Hepatocyte (in vitro differentiated cells): Measurements from ENCODE around the gene QSOX2. TPM values are rescaled to one million over a fixed set of nuclear protein-coding genes. Genes with fewer than 3 reads are reported as not detected.

Experiments used
- DNase-seq: peaks from one replicate; pipeline ENCODE4 v3.0.0-alpha.2; 2016; ENCODE audit warnings: low spot score
- H2AFZ ChIP-seq: fragments of 200-600 bp; sonication (generic); 2 replicates; pipeline ENCODE4 v1.6.0; 2016; ENCODE audit warnings: antibody characterized with exemption, mild to moderate bottlenecking
- H3K27ac ChIP-seq: fragments of 200-600 bp; sonication (generic); 2 replicates; pipeline ENCODE4 v1.5.1; 2016; ENCODE audit warnings: mild to moderate bottlenecking
- H3K27me3 ChIP-seq: fragments of 200-600 bp; sonication (generic); 2 replicates; pipeline ENCODE4 v1.6.1; 2016
- H3K36me3 ChIP-seq: fragments of 200-600 bp; sonication (generic); replicated peaks from 2 replicates; pipeline ENCODE4 v1.5.1; 2016; ENCODE audit warnings: low read depth; ENCODE audit not compliant: insufficient read depth
- H3K4me1 ChIP-seq: fragments of 200-600 bp; sonication (generic); 2 replicates; pipeline ENCODE4 v1.5.1; 2016; ENCODE audit warnings: mild to moderate bottlenecking, moderate library complexity; ENCODE audit not compliant: insufficient read depth
- H3K4me2 ChIP-seq: fragments of 200-600 bp; sonication (generic); 2 replicates; pipeline ENCODE4 v1.6.0; 2016
- H3K4me3 ChIP-seq: fragments of 200-600 bp; sonication (generic); 2 replicates; pipeline ENCODE4 v1.5.1; 2016; ENCODE audit warnings: mild to moderate bottlenecking
- H3K79me2 ChIP-seq: fragments of 200-600 bp; sonication (generic); 2 replicates; pipeline ENCODE4 v1.6.0; 2017; ENCODE audit warnings: mild to moderate bottlenecking
- H3K9me2 ChIP-seq: fragments of 200-600 bp; sonication (generic); replicated peaks from 2 replicates; pipeline ENCODE4 v1.6.0; 2017; ENCODE audit warnings: mild to moderate bottlenecking; ENCODE audit not compliant: insufficient read depth
- H3K9me3 ChIP-seq: fragments of 200-600 bp; sonication (generic); 2 replicates; pipeline ENCODE4 v1.5.1; 2016; ENCODE audit warnings: low read depth, mild to moderate bottlenecking
- H4K20me1 ChIP-seq: fragments of 200-600 bp; sonication (generic); 2 replicates; pipeline ENCODE4 v1.6.0; 2016; ENCODE audit warnings: mild to moderate bottlenecking; ENCODE audit not compliant: insufficient read depth, poor library complexity, severe bottlenecking
- EZH2 ChIP-seq: fragments of 200-600 bp; sonication (generic); IDR thresholded peaks from 2 replicates; pipeline ENCODE4 v1.6.1; 2016; ENCODE audit warnings: antibody characterized with exemption, mild to moderate bottlenecking, borderline replicate concordance
- EZH2phosphoT487 ChIP-seq: fragments of 200-600 bp; sonication (generic); IDR thresholded peaks from one replicate; pipeline ENCODE4 v1.6.1; 2018; ENCODE audit warnings: antibody characterized with exemption, mild to moderate bottlenecking, low read depth, moderate library complexity; ENCODE audit not compliant: unreplicated experiment, severe bottlenecking
- WGBS: methylation state at CpG from one replicate; pipeline ENCODE4 v1.1.6; 2016; ENCODE audit warnings: low lambda C conversion rate; ENCODE audit errors: missing lambda C conversion rate; 5-methylcytosine and 5-hydroxymethylcytosine counted together
- polyA plus RNA-seq: library from polyadenylated mRNA; unstranded; fragments of >200 nt; fragmentation: Nextera tagmentation; extraction: Ambion mirVana; gene quantifications from 2 replicates; pipeline ENCODE4 v1.2.1, GENCODE V29; 2016
- total RNA-seq: library from RNA; depleted of rRNA; stranded (reverse); fragments of >200 nt; gene quantifications from 2 replicates; pipeline ENCODE4 v1.2.3, GENCODE V29; 2014
- TF ChIP-seq, protein P1 (sequence below): fragments of 200-600 bp; sonication (generic); IDR thresholded peaks from 2 replicates; pipeline ENCODE4 v1.5.1; 2016; ENCODE audit warnings: antibody characterized with exemption, mild to moderate bottlenecking; ENCODE audit not compliant: poor library complexity

Gene QSOX2
- total and polyA plus RNA-seq, 2 experiments from 2014 or later, result 3.3 to 11.0 TPM

DNA sequence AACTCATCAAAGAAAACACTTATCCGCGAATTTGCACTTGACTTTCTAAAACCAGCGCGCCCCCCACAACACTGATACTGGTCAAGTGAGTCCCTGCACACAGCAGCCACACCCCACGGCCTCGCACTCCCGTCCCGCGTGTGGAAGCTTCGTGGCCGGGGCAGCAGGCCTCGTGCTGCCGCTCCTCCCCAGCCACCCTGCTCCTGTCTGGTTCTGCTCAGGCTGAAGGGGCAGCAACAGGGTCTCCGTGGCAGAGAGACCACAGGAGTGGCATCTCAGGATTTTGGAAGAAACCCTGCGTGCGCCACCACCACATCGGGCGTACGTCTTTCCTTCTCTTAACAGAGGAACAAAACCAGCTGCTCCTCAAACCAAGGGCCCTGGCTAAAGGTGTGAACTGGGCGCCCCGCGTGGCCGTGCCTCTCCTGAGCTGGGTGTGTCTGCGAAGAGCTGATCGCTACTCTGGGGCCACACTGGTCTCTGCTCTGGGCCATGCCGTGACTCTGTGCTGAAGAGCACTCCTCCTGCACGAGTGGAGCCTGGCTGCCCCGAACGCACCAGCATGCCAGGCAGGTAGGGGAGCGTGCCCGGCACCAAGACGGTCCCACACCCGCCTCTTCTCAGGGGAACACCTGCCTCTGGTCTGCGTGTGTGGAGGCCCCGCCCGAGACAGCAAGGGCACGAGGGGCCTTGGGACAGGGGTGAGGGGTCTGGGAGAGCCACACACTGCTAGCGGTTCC, 23.3 kb downstream of the QSOX2 start:
- no peaks in the 10 kb centered on the region for H3K4me1 ChIP-seq
- TF ChIP-seq EZH2phosphoT487 (no peak), EZH2 (no peak)
- TF ChIP-seq, protein P1, sequence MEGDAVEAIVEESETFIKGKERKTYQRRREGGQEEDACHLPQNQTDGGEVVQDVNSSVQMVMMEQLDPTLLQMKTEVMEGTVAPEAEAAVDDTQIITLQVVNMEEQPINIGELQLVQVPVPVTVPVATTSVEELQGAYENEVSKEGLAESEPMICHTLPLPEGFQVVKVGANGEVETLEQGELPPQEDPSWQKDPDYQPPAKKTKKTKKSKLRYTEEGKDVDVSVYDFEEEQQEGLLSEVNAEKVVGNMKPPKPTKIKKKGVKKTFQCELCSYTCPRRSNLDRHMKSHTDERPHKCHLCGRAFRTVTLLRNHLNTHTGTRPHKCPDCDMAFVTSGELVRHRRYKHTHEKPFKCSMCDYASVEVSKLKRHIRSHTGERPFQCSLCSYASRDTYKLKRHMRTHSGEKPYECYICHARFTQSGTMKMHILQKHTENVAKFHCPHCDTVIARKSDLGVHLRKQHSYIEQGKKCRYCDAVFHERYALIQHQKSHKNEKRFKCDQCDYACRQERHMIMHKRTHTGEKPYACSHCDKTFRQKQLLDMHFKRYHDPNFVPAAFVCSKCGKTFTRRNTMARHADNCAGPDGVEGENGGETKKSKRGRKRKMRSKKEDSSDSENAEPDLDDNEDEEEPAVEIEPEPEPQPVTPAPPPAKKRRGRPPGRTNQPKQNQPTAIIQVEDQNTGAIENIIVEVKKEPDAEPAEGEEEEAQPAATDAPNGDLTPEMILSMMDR, result no peak
- WGBS, result 97% methylated on average over 38 of the region's 38 CpGs
- no peaks in the 10 kb centered on the region for H3K9me3 ChIP-seq
- H3K27me3 ChIP-seq, result no peaks in the 10 kb centered on the region
- no peaks in the 10 kb centered on the region for H3K9me2 ChIP-seq
- peaks cover 7% of the 10 kb centered on the region for H3K79me2 ChIP-seq
- H3K27ac ChIP-seq, result no peak overlapping the region
- no peak overlapping the region for H2AFZ ChIP-seq
- no peak overlapping the region for H3K4me2 ChIP-seq
- no peak for DNase-seq
- H4K20me1 ChIP-seq, result peaks cover 4% of the 10 kb centered on the region
- no peak overlapping the region for H3K4me3 ChIP-seq
- no peaks in the 10 kb centered on the region for H3K36me3 ChIP-seq

- Histone ChIP-seq H3K27me3 (no peaks in the 10 kb centered on the region), H2AFZ (no peak overlapping the region), H3K79me2 (no peaks in the 10 kb centered on the region), H3K9me3 (no peaks in the 10 kb centered on the region), H3K4me1 (no peaks in the 10 kb centered on the region), H3K4me2 (no peak overlapping the region), H3K4me3 (no peak overlapping the region), H3K9me2 (no peaks in the 10 kb centered on the region), H4K20me1 (no peaks in the 10 kb centered on the region), H3K27ac (no peak overlapping the region), H3K36me3 (no peaks in the 10 kb centered on the region)
- 89% methylated on average over 15 of the region's 15 CpGs for WGBS
- no peak for TF ChIP-seq EZH2
- TF ChIP-seq, protein P1, result no peak
- no peak for TF ChIP-seq EZH2phosphoT487
- DNase-seq, result no peak
Measured at GRCh38 chr9:136220017-136220729, 25.4 kb downstream of the QSOX2 start.

DNA sequence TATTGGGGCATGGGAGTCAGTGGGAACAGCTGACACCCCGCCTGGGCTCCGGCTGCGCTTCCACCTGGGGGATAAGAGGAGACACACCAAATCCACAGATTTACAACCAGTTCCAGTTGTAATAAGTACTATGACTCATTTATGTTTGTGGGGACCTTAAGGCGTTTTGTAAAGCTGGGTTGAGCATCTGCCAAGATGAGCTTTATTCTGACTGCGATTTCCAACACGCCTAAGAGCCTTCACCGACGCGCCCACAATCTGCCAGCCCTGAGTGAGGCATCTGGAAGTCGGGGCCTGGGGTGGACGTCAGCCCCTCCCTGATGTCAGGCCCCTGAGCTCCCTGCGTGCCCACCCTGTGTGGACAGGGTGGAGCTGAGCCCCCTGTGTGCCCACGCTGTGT, 26.3 kb downstream of the QSOX2 start:
- WGBS, result 87% methylated on average over 13 of the region's 13 CpGs
- Histone ChIP-seq H2AFZ (no peak overlapping the region), H3K9me3 (no peaks in the 10 kb centered on the region), H3K27ac (no peak overlapping the region), H4K20me1 (no peaks in the 10 kb centered on the region), H3K9me2 (no peaks in the 10 kb centered on the region), H3K27me3 (no peaks in the 10 kb centered on the region), H3K4me3 (no peak overlapping the region), H3K79me2 (no peaks in the 10 kb centered on the region), H3K4me2 (no peak overlapping the region), H3K4me1 (no peaks in the 10 kb centered on the region), H3K36me3 (peaks cover 4% of the 10 kb centered on the region)
- DNase-seq, result no peak
- TF ChIP-seq EZH2phosphoT487 (no peak), EZH2 (no peak)
- TF ChIP-seq, protein P1, result no peak
